ENCODE data around the gene SLC26A4. TPM values are rescaled to one million over a fixed set of nuclear protein-coding genes. Genes with fewer than 3 reads are reported as not detected.

Gene SLC26A4
- total RNA-seq, 1 donor from 2014 or later = 0.43 TPM

DNA sequence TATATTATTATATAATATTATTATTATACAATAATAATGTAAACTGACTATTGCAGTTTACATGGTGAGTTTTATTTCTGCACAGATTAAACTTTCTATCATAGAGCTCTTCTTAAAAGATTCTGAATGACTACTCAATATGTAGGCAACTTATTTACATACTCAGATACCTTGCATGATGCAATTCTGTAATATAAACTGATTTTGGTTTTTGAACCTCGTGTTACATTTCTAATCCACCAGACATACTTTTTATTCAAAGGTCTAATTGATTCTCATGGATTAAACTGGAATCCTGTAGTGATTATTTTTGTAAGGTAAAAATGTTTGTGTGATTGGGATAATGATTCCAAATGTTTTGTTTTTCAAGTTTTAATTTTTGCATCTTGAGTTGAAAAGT is 19.9 kb downstream of the SLC26A4 start:
- Mint-ChIP-seq H3K4me3 (ENCODE audit: low read depth) (no peak overlapping the region), H3K4me1 (ENCODE audit: low read depth) (peaks cover 3% of the 10 kb centered on the region), H3K27me3 (peaks cover 4% of the 10 kb centered on the region), H3K27ac (no peak overlapping the region), H3K9me3 (ENCODE audit: low read depth) (no peaks in the 10 kb centered on the region), H3K36me3 (ENCODE audit: insufficient read depth) (no peaks in the 10 kb centered on the region)
- no peak for TF ChIP-seq CTCF (IDR thresholded peaks at IDR 0.05; ENCODE audit: unreplicated experiment)
- DNase-seq (ENCODE audit: low spot score, unreplicated experiment) = no peak

- Mint-ChIP-seq H3K27me3 (peaks cover 11% of the 10 kb centered on the region), H3K9me3 (ENCODE audit: low read depth) (no peaks in the 10 kb centered on the region), H3K4me3 (ENCODE audit: low read depth) (no peak overlapping the region), H3K4me1 (ENCODE audit: low read depth) (peaks cover 3% of the 10 kb centered on the region), H3K36me3 (ENCODE audit: insufficient read depth) (no peaks in the 10 kb centered on the region), H3K27ac (no peak overlapping the region)
- no peak for DNase-seq (ENCODE audit: low spot score, unreplicated experiment)
- no peak for TF ChIP-seq CTCF (IDR thresholded peaks at IDR 0.05; ENCODE audit: unreplicated experiment)
These were observed 22.3 kb downstream of the SLC26A4 start for GRCh38 chr7:107682886-107683285.

- Mint-ChIP-seq H3K27ac (no peak overlapping the region), H3K27me3 (peaks cover 15% of the 10 kb centered on the region), H3K4me1 (ENCODE audit: low read depth) (no peaks in the 10 kb centered on the region), H3K9me3 (ENCODE audit: low read depth) (no peaks in the 10 kb centered on the region), H3K36me3 (ENCODE audit: insufficient read depth) (no peaks in the 10 kb centered on the region), H3K4me3 (ENCODE audit: low read depth) (no peak overlapping the region)
- no peak for DNase-seq (ENCODE audit: low spot score, unreplicated experiment)
- no peak for TF ChIP-seq CTCF (IDR thresholded peaks at IDR 0.05; ENCODE audit: unreplicated experiment)
These were observed 23.7 kb downstream of the SLC26A4 start for GRCh38 chr7:107684287-107684686.

GRCh38 chr7:107684947-107685463 is 24.4 kb downstream of the SLC26A4 start:
- no peak for DNase-seq (ENCODE audit: low spot score, unreplicated experiment)
- Mint-ChIP-seq H3K4me3 (ENCODE audit: low read depth) (no peak overlapping the region), H3K9me3 (ENCODE audit: low read depth) (no peaks in the 10 kb centered on the region), H3K27me3 (peaks cover 15% of the 10 kb centered on the region), H3K4me1 (ENCODE audit: low read depth) (peaks cover under 1% of the 10 kb centered on the region), H3K36me3 (ENCODE audit: insufficient read depth) (no peaks in the 10 kb centered on the region), H3K27ac (no peak overlapping the region)
- no peak for TF ChIP-seq CTCF (IDR thresholded peaks at IDR 0.05; ENCODE audit: unreplicated experiment)

- no peaks in the 10 kb centered on the region for H3K9me3 Mint-ChIP-seq (ENCODE audit: low read depth)
- no peak overlapping the region for H3K27ac Mint-ChIP-seq
- H3K4me3 Mint-ChIP-seq (ENCODE audit: low read depth) = no peak overlapping the region
- peaks cover 3% of the 10 kb centered on the region for H3K4me1 Mint-ChIP-seq (ENCODE audit: low read depth)
- DNase-seq (ENCODE audit: low spot score, unreplicated experiment) = no peak
- TF ChIP-seq CTCF (IDR thresholded peaks at IDR 0.05; ENCODE audit: unreplicated experiment) = no peak
- H3K36me3 Mint-ChIP-seq (ENCODE audit: insufficient read depth) = no peaks in the 10 kb centered on the region
- H3K27me3 Mint-ChIP-seq = peaks cover 15% of the 10 kb centered on the region
These were observed 26.3 kb downstream of the SLC26A4 start for GRCh38 chr7:107686816-107687387.

All from progenitor cell of endocrine pancreas (in vitro differentiated cells).